K562 (cell line): Measurements from ENCODE around the gene COG7. TPM values are rescaled to one million over a fixed set of nuclear protein-coding genes. Genes with fewer than 3 reads are reported as not detected.
A peak's percentile ranks its signal among the peaks of the same experiment; 100 is the strongest.

Experiments used
- CTBP1 ChIP-seq: fragments of 450-650 bp; IDR thresholded peaks from 2 replicates; pipeline ENCODE4 v1.6.1; 2016; ENCODE audit warnings: borderline replicate concordance
- ELF2 ChIP-seq: fragments of 250-450 bp; sonication (Bioruptor Pico); IDR thresholded peaks from 2 replicates; pipeline ENCODE4 v1.5.0; 2021; ENCODE audit warnings: mild to moderate bottlenecking
- HDAC1 ChIP-seq, 2 experiments: fragments of 450-650 bp; IDR thresholded peaks; 2 replicates each; pipeline ENCODE4 v1.6.1; 2016 to 2017; ENCODE audit warnings: inconsistent platforms in 1 of 2, mild to moderate bottlenecking in 1 of 2, moderate library complexity in 1 of 2
- KLF16 ChIP-seq: IDR thresholded peaks from 2 replicates; pipeline ENCODE4 v1.6.1; 2016; ENCODE audit warnings: antibody characterized with exemption
- MNT ChIP-seq, 2 experiments: fragments of 450-650 bp; conservative IDR thresholded peaks; 2 replicates each; pipeline ENCODE4 v1.6.1; 2017; ENCODE audit warnings: mild to moderate bottlenecking in 2 of 2, moderate library complexity in 2 of 2
- PHF20 ChIP-seq: fragments of 450-650 bp; IDR thresholded peaks from 2 replicates; pipeline ENCODE4 v1.6.1; 2018; ENCODE audit not compliant: partially characterized antibody
- RB1 ChIP-seq: fragments of 450-650 bp; IDR thresholded peaks from 2 replicates; pipeline ENCODE4 v1.6.1; 2017; ENCODE audit warnings: low read depth, mild to moderate bottlenecking
- RBBP5 ChIP-seq: fragments of 200-600 bp; sonication (generic); IDR thresholded peaks from 2 replicates; pipeline ENCODE4 v1.6.1; 2012; ENCODE audit warnings: borderline replicate concordance, mild to moderate bottlenecking, low read length, control low read depth, inconsistent platforms; ENCODE audit not compliant: insufficient read depth, poor library complexity, severe bottlenecking
- REST ChIP-seq, 2 experiments: fragments of 450-650 bp; formaldehyde crosslinking in 1 of 2; IDR thresholded peaks; 2 replicates each; pipeline versions ENCODE4 v1.4.0 to v1.6.1; 2014 to 2020; ENCODE audit warnings: mild to moderate bottlenecking in 2 of 2, borderline replicate concordance in 1 of 2, low read depth in 1 of 2
- TAF9B ChIP-seq: fragments of 450-650 bp; IDR thresholded peaks from 2 replicates; pipeline ENCODE4 v1.6.1; 2018; ENCODE audit warnings: mild to moderate bottlenecking; ENCODE audit not compliant: partially characterized antibody
- ZFX ChIP-seq: sonication (generic); formaldehyde crosslinking; IDR thresholded peaks from 2 replicates; pipeline ENCODE4 v1.8.0; 2022; ENCODE audit warnings: mild to moderate bottlenecking, missing genetic modification reagents, moderate library complexity
- ZNF778 ChIP-seq: fragments of 450-650 bp; formaldehyde crosslinking; IDR thresholded peaks from 2 replicates; pipeline ENCODE4 v1.4.0; 2020; ENCODE audit warnings: mild to moderate bottlenecking, moderate library complexity
- polyA plus RNA-seq, 8 experiments: library from polyadenylated mRNA; depleted of rRNA in 4 of 8; stranded (reverse) in 5 of 8; unstranded in 3 of 8; fragments of >200 nt; fragmentation: Nextera tagmentation in 2 of 8; fragmentation: Illumina TruSeq in 1 of 8; extraction: Ambion mirVana in 2 of 8; extraction: Trizol in 1 of 8; gene quantifications; 2 replicates each; pipeline versions ENCODE4 v1.2.1 to v1.2.3, GENCODE V29; 2011 to 2014; ENCODE audit warnings: inconsistent platforms in 1 of 8, missing spikeins in 1 of 8
- total RNA-seq, 7 experiments: library from RNA; depleted of rRNA in 6 of 7; stranded (reverse); fragments of >200 nt in 6 of 7; fragmentation: Illumina TruSeq in 2 of 7; extraction: Trizol in 2 of 7; gene quantifications; 2 replicates each; pipeline versions ENCODE4 v1.2.1 to v1.2.3, GENCODE V29; 2011 to 2021; ENCODE audit warnings: low replicate concordance in 1 of 7
- TF ChIP-seq, protein P1 (sequence below): fragments of 450-650 bp; IDR thresholded peaks from 2 replicates; pipeline ENCODE4 v1.6.1; 2018; ENCODE audit not compliant: partially characterized antibody

The COG7 gene
- total and polyA plus RNA-seq, 9 of the 15 experiments (the other 6 are each of a cell fraction or from before 2014, with no cell fraction given): 3.8 to 17.6 (median 13.4) TPM

- TF ChIP-seq ZFX (CRISPR knock-in tag) (peak; percentile 97), RB1 (peak; percentile 27; the same call in 1 of the 2 replicates), REST (IDR thresholded peaks at IDR 0.05; ENCODE audit: borderline replicate concordance) (no peak), REST (CRISPR knock-in tag; IDR thresholded peaks at IDR 0.05; ENCODE audit: low read depth) (peak; percentile 40; the same call in 1 of the 2 replicates), ELF2 (CRISPR knock-in tag) (peak; percentile 95), TAF9B (peak; percentile 28), HDAC1 (IDR thresholded peaks at IDR 0.05) (peak; percentile 34 to 96; a peak in 2 of 4 replicates), CTBP1 (peak; percentile 60; the same call in 1 of the 2 replicates), PHF20 (peak; percentile 67), MNT (conservative IDR thresholded peaks at IDR 0.05) (peak; percentile 80 to 91), ZNF778 (no peak), RBBP5 (peak; percentile 80), KLF16 (peak; percentile 43; the same call in 1 of the 2 replicates)
- TF ChIP-seq, protein P1, sequence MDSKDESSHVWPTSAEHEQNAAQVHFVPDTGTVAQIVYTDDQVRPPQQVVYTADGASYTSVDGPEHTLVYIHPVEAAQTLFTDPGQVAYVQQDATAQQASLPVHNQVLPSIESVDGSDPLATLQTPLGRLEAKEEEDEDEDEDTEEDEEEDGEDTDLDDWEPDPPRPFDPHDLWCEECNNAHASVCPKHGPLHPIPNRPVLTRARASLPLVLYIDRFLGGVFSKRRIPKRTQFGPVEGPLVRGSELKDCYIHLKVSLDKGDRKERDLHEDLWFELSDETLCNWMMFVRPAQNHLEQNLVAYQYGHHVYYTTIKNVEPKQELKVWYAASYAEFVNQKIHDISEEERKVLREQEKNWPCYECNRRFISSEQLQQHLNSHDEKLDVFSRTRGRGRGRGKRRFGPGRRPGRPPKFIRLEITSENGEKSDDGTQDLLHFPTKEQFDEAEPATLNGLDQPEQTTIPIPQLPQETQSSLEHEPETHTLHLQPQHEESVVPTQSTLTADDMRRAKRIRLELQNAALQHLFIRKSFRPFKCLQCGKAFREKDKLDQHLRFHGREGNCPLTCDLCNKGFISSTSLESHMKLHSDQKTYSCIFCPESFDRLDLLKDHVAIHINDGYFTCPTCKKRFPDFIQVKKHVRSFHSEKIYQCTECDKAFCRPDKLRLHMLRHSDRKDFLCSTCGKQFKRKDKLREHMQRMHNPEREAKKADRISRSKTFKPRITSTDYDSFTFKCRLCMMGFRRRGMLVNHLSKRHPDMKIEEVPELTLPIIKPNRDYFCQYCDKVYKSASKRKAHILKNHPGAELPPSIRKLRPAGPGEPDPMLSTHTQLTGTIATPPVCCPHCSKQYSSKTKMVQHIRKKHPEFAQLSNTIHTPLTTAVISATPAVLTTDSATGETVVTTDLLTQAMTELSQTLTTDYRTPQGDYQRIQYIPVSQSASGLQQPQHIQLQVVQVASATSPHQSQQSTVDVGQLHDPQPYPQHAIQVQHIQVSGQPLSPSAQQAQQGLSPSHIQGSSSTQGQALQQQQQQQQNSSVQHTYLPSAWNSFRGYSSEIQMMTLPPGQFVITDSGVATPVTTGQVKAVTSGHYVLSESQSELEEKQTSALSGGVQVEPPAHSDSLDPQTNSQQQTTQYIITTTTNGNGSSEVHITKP: peak; percentile 61
Measured at GRCh38 chr16:23452572-23453337, at the start of gene COG7 (continued).
